22Rv1 (cell line): ENCODE results near the gene ZBTB39.

Experiments used
- ZFX ChIP-seq: fragments of 450-650 bp; IDR thresholded peaks from 2 replicates; pipeline ENCODE4 v1.6.1; 2017; ENCODE audit warnings: antibody characterized with exemption, borderline replicate concordance
- TF ChIP-seq, protein P1 (sequence below): fragments of 450-650 bp; IDR thresholded peaks from 2 replicates; pipeline ENCODE4 v1.5.1; 2017; ENCODE audit warnings: mild to moderate bottlenecking

DNA sequence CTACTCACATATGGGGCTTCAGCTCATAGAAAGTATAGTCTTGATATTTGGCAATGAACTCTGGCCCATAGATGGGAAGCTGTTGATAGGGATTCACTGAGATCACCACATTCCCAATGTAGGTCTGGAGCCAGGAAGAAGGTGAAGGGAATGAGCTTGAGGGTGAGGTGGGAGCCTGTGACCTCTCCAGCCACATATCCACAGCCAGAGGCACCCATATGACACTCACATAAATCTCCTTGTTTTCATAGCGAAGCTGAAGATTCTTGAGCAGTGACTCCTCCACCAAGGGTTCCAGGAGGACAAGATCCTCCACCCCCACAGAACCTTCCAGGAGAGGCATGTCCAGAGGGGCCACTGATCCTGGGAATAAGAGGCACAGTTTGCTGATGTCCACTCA is 41.6 kb upstream of the ZBTB39 start:
- TF ChIP-seq, protein P1, sequence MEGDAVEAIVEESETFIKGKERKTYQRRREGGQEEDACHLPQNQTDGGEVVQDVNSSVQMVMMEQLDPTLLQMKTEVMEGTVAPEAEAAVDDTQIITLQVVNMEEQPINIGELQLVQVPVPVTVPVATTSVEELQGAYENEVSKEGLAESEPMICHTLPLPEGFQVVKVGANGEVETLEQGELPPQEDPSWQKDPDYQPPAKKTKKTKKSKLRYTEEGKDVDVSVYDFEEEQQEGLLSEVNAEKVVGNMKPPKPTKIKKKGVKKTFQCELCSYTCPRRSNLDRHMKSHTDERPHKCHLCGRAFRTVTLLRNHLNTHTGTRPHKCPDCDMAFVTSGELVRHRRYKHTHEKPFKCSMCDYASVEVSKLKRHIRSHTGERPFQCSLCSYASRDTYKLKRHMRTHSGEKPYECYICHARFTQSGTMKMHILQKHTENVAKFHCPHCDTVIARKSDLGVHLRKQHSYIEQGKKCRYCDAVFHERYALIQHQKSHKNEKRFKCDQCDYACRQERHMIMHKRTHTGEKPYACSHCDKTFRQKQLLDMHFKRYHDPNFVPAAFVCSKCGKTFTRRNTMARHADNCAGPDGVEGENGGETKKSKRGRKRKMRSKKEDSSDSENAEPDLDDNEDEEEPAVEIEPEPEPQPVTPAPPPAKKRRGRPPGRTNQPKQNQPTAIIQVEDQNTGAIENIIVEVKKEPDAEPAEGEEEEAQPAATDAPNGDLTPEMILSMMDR = no peak
- TF ChIP-seq ZFX = no peak
